HCT116 (cell line): ENCODE results near the gene VWA3B. TPM values are rescaled to one million over a fixed set of nuclear protein-coding genes. Genes with fewer than 3 reads are reported as not detected.

Experiments
- ATAC-seq: fragments of 200-7000 bp; cut with Tn5 transposase; 2 replicates; pipeline ENCODE4 v1.9.1; 2020; ENCODE audit warnings: mild to moderate bottlenecking, moderate library complexity
- BruUV-seq: library from RNA; stranded (reverse); fragments of 400-500 nt; replicated peaks from 2 replicates; lab custom pipeline; 2021; lab: Mats Ljungman, UMichigan
- CTCF ChIA-PET: fragments of 300-600 bp; sonication (Branson Sonifier 250); formaldehyde crosslinking; loops from one replicate; lab custom pipeline; 2021; ENCODE audit warnings: antibody characterized with exemption; lab: Charles Lee
- POLR2A ChIA-PET: fragments of 300-600, 350-600 bp; sonication (Branson Sonifier 250); formaldehyde crosslinking; loops from one replicate; lab custom pipeline; 2021; ENCODE audit warnings: antibody characterized with exemption; lab: Charles Lee
- RAD21 ChIA-PET, 2 experiments: fragments of 300-600 bp; sonication (Branson Sonifier 250); formaldehyde crosslinking; loops; one replicate each; lab custom pipeline; 2023; ENCODE audit warnings: low total read pairs in 2 of 2; ENCODE audit not compliant: uncharacterized antibody in 2 of 2, unreplicated experiment in 2 of 2, low non-redundant PET in 1 of 2; lab: Charles Lee
- DNase-seq: peaks from one replicate; pipeline ENCODE4 v3.0.0-alpha.2; 2010; ENCODE audit warnings: low read depth, low spot score
- H2AFZ ChIP-seq: fragments of 200-600 bp; shearing (Covaris generic), sonication (generic); 2 replicates; pipeline ENCODE4 v1.6.1; 2017; ENCODE audit warnings: low read depth, mixed run types, mixed read lengths, antibody characterized with exemption, low read length; ENCODE audit not compliant: poor library complexity, severe bottlenecking
- H3K27ac ChIP-seq: 2 replicates; pipeline ENCODE4 v1.5.1; 2012; ENCODE audit warnings: low read depth, low read length
- H3K27me3 ChIP-seq: fragments of 200-600 bp; sonication (generic); 2 replicates; pipeline ENCODE4 v1.6.1; 2016; ENCODE audit warnings: mixed run types, low read length, mixed read lengths; ENCODE audit not compliant: insufficient read depth
- H3K36me3 ChIP-seq, 2 experiments: fragments of 200-500 bp in 1 of 2; fragments of 200-600 bp in 1 of 2; sonication (Bioruptor generic) in 1 of 2; sonication (generic) in 1 of 2; 2 replicates each; pipeline versions ENCODE4 v1.5.1 to v1.6.1; 2014 to 2016; ENCODE audit warnings: low read length in 2 of 2, inconsistent platforms in 1 of 2, mixed read lengths in 1 of 2, mixed run types in 1 of 2; ENCODE audit not compliant: insufficient read depth in 2 of 2, control insufficient read depth in 1 of 2
- H3K4me1 ChIP-seq, 2 experiments: fragments of 200-600 bp in 1 of 2; sonication (generic) in 1 of 2; 2 replicates each; pipeline versions ENCODE4 v1.5.1 to v1.6.1; 2012 to 2017; ENCODE audit warnings: low read length in 2 of 2, inconsistent platforms in 1 of 2, mild to moderate bottlenecking in 1 of 2, mixed read lengths in 1 of 2, mixed run types in 1 of 2, moderate library complexity in 1 of 2; ENCODE audit not compliant: insufficient read depth in 2 of 2, control insufficient read depth in 1 of 2
- H3K4me2 ChIP-seq: fragments of 200-600 bp; sonication (generic); 2 replicates; pipeline ENCODE4 v1.6.1; 2017; ENCODE audit warnings: mixed run types, low read length, mixed read lengths
- H3K4me3 ChIP-seq, 2 experiments: fragments of 200-600 bp in 1 of 2; sonication (generic) in 1 of 2; replicated peaks in 1 of 2; 2 replicates each; pipeline ENCODE4 v1.5.1; 2011 to 2016; ENCODE audit warnings: low read length in 2 of 2, control low read depth in 1 of 2, low read depth in 1 of 2, mild to moderate bottlenecking in 1 of 2, mixed read lengths in 1 of 2, mixed run types in 1 of 2
- H3K79me2 ChIP-seq: fragments of 200-600 bp; sonication (generic); 2 replicates; pipeline ENCODE4 v1.6.1; 2017; ENCODE audit warnings: mild to moderate bottlenecking, mixed run types, low read length, moderate library complexity, mixed read lengths; ENCODE audit not compliant: insufficient read depth
- H3K9ac ChIP-seq: fragments of 200-600 bp; sonication (generic); 2 replicates; pipeline ENCODE4 v1.6.1; 2016; ENCODE audit warnings: low read length, mixed read lengths
- H3K9me2 ChIP-seq: fragments of 200-600 bp; sonication (generic), shearing (Covaris generic); 2 replicates; pipeline ENCODE4 v1.6.1; 2017; ENCODE audit warnings: mixed run types, mild to moderate bottlenecking, moderate library complexity; ENCODE audit not compliant: insufficient read depth
- H3K9me3 ChIP-seq, 2 experiments: fragments of 200-500 bp in 1 of 2; fragments of 200-600 bp in 1 of 2; sonication (Bioruptor generic) in 1 of 2; sonication (generic) in 1 of 2; 2 replicates each; pipeline ENCODE4 v1.6.1; 2014 to 2017; ENCODE audit warnings: low read length in 2 of 2, mixed read lengths in 2 of 2, inconsistent platforms in 1 of 2, low read depth in 1 of 2, mild to moderate bottlenecking in 1 of 2, mixed run types in 1 of 2, moderate library complexity in 1 of 2; ENCODE audit not compliant: control insufficient read depth in 1 of 2, insufficient read depth in 1 of 2
- H4K20me1 ChIP-seq: fragments of 200-600 bp; sonication (generic), shearing (Covaris generic); 2 replicates; pipeline ENCODE4 v1.6.1; 2017; ENCODE audit warnings: mixed run types, mild to moderate bottlenecking, moderate library complexity; ENCODE audit not compliant: insufficient read depth
- CBX3 ChIP-seq: IDR thresholded peaks from 2 replicates; pipeline ENCODE4 v1.6.1; 2012; ENCODE audit warnings: low read depth
- EGR1 ChIP-seq: IDR thresholded peaks from 2 replicates; pipeline ENCODE4 v1.6.1; 2012; ENCODE audit warnings: low read depth
- ELF1 ChIP-seq: IDR thresholded peaks from 2 replicates; pipeline ENCODE4 v1.6.1; 2012; ENCODE audit warnings: low read depth, borderline replicate concordance
- EZH2phosphoT487 ChIP-seq: fragments of 200-600 bp; IDR thresholded peaks from 2 replicates; pipeline ENCODE4 v1.6.1; 2018; ENCODE audit warnings: antibody characterized with exemption, borderline replicate concordance
- FOSL1 ChIP-seq: IDR thresholded peaks from 2 replicates; pipeline ENCODE4 v1.6.1; 2012; ENCODE audit warnings: low read depth
- RAD21 ChIP-seq: IDR thresholded peaks from 2 replicates; pipeline ENCODE4 v1.6.1; 2012; ENCODE audit warnings: low read depth, mild to moderate bottlenecking
- SP1 ChIP-seq: IDR thresholded peaks from 2 replicates; pipeline ENCODE4 v1.6.1; 2012; ENCODE audit warnings: low read depth
- SRF ChIP-seq: IDR thresholded peaks from 2 replicates; pipeline ENCODE4 v1.6.1; 2012; ENCODE audit warnings: low read depth
- ZNF274 ChIP-seq: fragments of 200-500 bp; sonication (Bioruptor generic); IDR thresholded peaks from 2 replicates; pipeline ENCODE4 v1.6.1; 2014; ENCODE audit warnings: mild to moderate bottlenecking, low read depth, low read length, inconsistent platforms
- intact Hi-C: fragments of 100-400 bp; cut with micrococcal nuclease; formaldehyde crosslinking; loops from 2 replicates; pipeline ENCODE4 v1.10.0; 2022
- total RNA-seq: library from RNA; stranded (reverse); gene quantifications from one replicate; pipeline ENCODE4 v1.2.1, GENCODE V29; 2021; ENCODE audit not compliant: unreplicated experiment
- TF ChIP-seq, protein P1 (sequence below): IDR thresholded peaks from 2 replicates; pipeline ENCODE4 v1.6.1; 2011; ENCODE audit warnings: mild to moderate bottlenecking, low read length, moderate library complexity; ENCODE audit not compliant: insufficient replicate concordance; ENCODE audit errors: extremely low read depth
- TF ChIP-seq, protein P2 (sequence below), 3 experiments: fragments of 200-600 bp in 1 of 3; sonication (generic) in 1 of 3; IDR thresholded peaks in 2 of 3; conservative IDR thresholded peaks in 1 of 3; 2 replicates each; pipeline ENCODE4 v1.5.1; 2012 to 2017; ENCODE audit warnings: low read depth in 2 of 3, low read length in 2 of 3, antibody characterized with exemption in 1 of 3, borderline replicate concordance in 1 of 3, control low read depth in 1 of 3, mild to moderate bottlenecking in 1 of 3, mixed read lengths in 1 of 3, mixed run types in 1 of 3, moderate library complexity in 1 of 3; ENCODE audit not compliant: insufficient read depth in 1 of 3

VWA3B gene
- total RNA-seq, 1 experiment from 2014 or later: 0.47 TPM

- TF ChIP-seq, protein P1, sequence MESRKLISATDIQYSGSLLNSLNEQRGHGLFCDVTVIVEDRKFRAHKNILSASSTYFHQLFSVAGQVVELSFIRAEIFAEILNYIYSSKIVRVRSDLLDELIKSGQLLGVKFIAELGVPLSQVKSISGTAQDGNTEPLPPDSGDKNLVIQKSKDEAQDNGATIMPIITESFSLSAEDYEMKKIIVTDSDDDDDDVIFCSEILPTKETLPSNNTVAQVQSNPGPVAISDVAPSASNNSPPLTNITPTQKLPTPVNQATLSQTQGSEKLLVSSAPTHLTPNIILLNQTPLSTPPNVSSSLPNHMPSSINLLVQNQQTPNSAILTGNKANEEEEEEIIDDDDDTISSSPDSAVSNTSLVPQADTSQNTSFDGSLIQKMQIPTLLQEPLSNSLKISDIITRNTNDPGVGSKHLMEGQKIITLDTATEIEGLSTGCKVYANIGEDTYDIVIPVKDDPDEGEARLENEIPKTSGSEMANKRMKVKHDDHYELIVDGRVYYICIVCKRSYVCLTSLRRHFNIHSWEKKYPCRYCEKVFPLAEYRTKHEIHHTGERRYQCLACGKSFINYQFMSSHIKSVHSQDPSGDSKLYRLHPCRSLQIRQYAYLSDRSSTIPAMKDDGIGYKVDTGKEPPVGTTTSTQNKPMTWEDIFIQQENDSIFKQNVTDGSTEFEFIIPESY: no peak
- TF ChIP-seq ELF1 (no peak), FOSL1 (no peak), CBX3 (no peak), EGR1 (no peak), SP1 (no peak), EZH2phosphoT487 (no peak)
Observed at GRCh38 chr2:98293030-98293429, 206.1 kb downstream of the VWA3B start (continued).

DNA sequence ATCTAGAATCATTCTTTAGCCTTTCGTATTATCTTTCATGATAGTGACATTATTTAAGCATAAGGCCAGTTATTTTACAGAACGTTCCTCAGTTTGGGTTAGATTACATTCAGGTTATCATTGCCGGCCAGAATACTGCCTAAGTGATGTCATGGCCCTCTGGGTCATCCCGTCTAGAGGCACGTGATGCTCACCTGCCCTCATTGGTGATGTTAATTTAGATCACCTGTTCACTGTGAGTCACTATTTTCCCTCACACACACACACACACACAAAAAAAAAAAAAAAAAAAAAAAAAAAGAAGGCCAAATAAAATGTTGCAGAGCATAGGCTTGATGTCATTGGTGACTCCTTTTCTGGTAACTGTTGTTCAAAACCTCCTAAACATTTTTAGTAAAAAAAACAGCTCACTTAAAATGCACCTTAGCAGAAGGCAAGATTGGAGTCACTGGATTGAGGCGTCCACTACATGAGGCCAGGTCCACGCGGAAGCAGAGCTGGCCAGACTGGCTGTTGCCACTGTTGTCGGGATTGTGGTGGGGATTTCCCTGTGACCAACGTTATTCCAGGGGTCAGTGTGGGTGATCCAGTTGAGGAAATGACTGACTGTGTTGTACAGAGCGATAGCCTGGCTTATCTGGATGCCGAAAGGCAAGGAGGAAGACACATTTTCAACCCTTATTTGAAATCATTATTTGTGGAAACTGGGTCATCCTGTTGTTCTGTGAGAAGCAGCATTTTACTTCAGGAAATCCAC is 207.1 kb downstream of the VWA3B start:
- RAD21 ChIA-PET: no interaction called here
- Histone ChIP-seq H3K79me2 (no peaks in the 10 kb centered on the region), H3K27me3 (no peaks in the 10 kb centered on the region), H3K9me2 (no peaks in the 10 kb centered on the region), H3K27ac (no peak overlapping the region)
- TF ChIP-seq SRF (no peak), ZNF274 (no peak), RAD21 (no peak), SP1 (no peak)
- TF ChIP-seq, protein P2, sequence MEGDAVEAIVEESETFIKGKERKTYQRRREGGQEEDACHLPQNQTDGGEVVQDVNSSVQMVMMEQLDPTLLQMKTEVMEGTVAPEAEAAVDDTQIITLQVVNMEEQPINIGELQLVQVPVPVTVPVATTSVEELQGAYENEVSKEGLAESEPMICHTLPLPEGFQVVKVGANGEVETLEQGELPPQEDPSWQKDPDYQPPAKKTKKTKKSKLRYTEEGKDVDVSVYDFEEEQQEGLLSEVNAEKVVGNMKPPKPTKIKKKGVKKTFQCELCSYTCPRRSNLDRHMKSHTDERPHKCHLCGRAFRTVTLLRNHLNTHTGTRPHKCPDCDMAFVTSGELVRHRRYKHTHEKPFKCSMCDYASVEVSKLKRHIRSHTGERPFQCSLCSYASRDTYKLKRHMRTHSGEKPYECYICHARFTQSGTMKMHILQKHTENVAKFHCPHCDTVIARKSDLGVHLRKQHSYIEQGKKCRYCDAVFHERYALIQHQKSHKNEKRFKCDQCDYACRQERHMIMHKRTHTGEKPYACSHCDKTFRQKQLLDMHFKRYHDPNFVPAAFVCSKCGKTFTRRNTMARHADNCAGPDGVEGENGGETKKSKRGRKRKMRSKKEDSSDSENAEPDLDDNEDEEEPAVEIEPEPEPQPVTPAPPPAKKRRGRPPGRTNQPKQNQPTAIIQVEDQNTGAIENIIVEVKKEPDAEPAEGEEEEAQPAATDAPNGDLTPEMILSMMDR (IDR thresholded peaks at IDR 0.05 in 2 of 3, conservative IDR thresholded peaks at IDR 0.05 in 1 of 3; ENCODE audit: borderline replicate concordance in 1 of 3, insufficient read depth in 1 of 3, low read depth in 2 of 3, low read length in 2 of 3): no peak
- TF ChIP-seq, all 23 proteins: peak for 0
- Histone ChIP-seq H3K9ac (no peak overlapping the region), H3K4me2 (no peak overlapping the region), H4K20me1 (no peaks in the 10 kb centered on the region), H3K4me3 (no peak overlapping the region), H2AFZ (no peak overlapping the region), H3K36me3 (no peaks in the 10 kb centered on the region), H3K9me3 (no peaks in the 10 kb centered on the region), H3K4me1 (no peaks in the 10 kb centered on the region)
- CTCF ChIA-PET: no interaction called here
- BruUV-seq: no TSS peak
- ATAC-seq (no peak), DNase-seq (no peak)
- intact Hi-C loops: no loop called here
- POLR2A ChIA-PET: no interaction called here
